ENCODE data around the gene RP2.

The RP2 gene

GRCh38 chrX:46844913-46845312 is 8.1 kb downstream of the RP2 start:
- DNase-seq (ENCODE audit: extremely low read depth, low read depth), result no peak

GRCh38 chrX:46849933-46850332 is 13.1 kb downstream of the RP2 start:
- DNase-seq (ENCODE audit: extremely low read depth, low read depth), result no peak
- TF ChIP-seq CTCF (IDR thresholded peaks at IDR 0.05; ENCODE audit: low read depth, low read length), result no peak

More at GRCh38 chrX:46844913-46845312, 8.1 kb downstream of the RP2 start:
- TF ChIP-seq CTCF (IDR thresholded peaks at IDR 0.05; ENCODE audit: low read depth, low read length), result no peak

GRCh38 chrX:46850771-46851170 is 13.9 kb downstream of the RP2 start:
- DNase-seq (ENCODE audit: extremely low read depth, low read depth), result no peak

GRCh38 chrX:46856483-46856882 is 19.6 kb downstream of the RP2 start:
- DNase-seq (ENCODE audit: extremely low read depth, low read depth), result no peak
- no peak for TF ChIP-seq CTCF (IDR thresholded peaks at IDR 0.05; ENCODE audit: low read depth, low read length)

More at GRCh38 chrX:46850771-46851170, 13.9 kb downstream of the RP2 start:
- TF ChIP-seq CTCF (IDR thresholded peaks at IDR 0.05; ENCODE audit: low read depth, low read length), result no peak

- no peak for DNase-seq (ENCODE audit: extremely low read depth, low read depth)
These were observed 23.7 kb downstream of the RP2 start for GRCh38 chrX:46860557-46860956.

GRCh38 chrX:46863072-46863471 is 26.2 kb downstream of the RP2 start:
- DNase-seq (ENCODE audit: extremely low read depth, low read depth), result no peak
- no peak for TF ChIP-seq CTCF (IDR thresholded peaks at IDR 0.05; ENCODE audit: low read depth, low read length)

More at GRCh38 chrX:46860557-46860956, 23.7 kb downstream of the RP2 start:
- TF ChIP-seq CTCF (IDR thresholded peaks at IDR 0.05; ENCODE audit: low read depth, low read length), result no peak

- TF ChIP-seq CTCF (IDR thresholded peaks at IDR 0.05; ENCODE audit: low read depth, low read length), result no peak
- no peak for DNase-seq (ENCODE audit: extremely low read depth, low read depth)
These were observed 27.8 kb downstream of the RP2 start for GRCh38 chrX:46864606-46865005.

All from AG09319 (cell line).